GM12891 (cell line): ENCODE results near the gene MYO6.

ENCODE experiments used
- POLR2A ChIP-seq: IDR thresholded peaks from 2 replicates; pipeline ENCODE4 v1.6.1; 2011; ENCODE audit warnings: low read depth, low read length, control low read depth
- POLR2AphosphoS5 ChIP-seq: IDR thresholded peaks from 2 replicates; pipeline ENCODE4 v1.6.1; 2011; ENCODE audit warnings: low read depth, low read length, control low read depth
- TAF1 ChIP-seq: IDR thresholded peaks from 2 replicates; pipeline ENCODE4 v1.6.1; 2011; ENCODE audit warnings: low read depth, low read length, control low read depth

DNA sequence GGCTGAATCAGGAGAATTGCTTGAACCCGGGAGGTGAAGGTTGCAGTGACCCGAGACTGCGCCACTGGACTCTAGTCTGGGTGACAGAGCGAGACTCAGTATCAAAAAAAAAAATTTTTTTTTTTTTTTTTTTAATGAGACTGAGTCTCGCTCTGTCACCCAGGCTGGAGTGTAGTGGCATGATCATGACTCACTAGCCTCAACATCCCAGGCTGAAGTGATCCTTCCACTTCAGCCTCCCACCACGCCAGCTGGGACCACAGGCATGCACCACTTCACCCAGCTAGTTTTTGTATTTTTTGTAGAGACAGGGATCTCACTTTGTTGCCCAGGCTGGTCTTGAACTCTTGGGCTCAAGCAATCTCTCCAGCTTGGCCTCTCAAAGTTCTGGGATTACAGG, 53.3 kb downstream of the MYO6 start:
- no peak for TF ChIP-seq TAF1
- no peak for TF ChIP-seq POLR2AphosphoS5
- no peak for TF ChIP-seq POLR2A
